HCT116 (cell line): ENCODE results near the gene CACNA1G. TPM values are rescaled to one million over a fixed set of nuclear protein-coding genes. Genes with fewer than 3 reads are reported as not detected.

Source experiments
- ATAC-seq: fragments of 200-7000 bp; cut with Tn5 transposase; 2 replicates; pipeline ENCODE4 v1.9.1; 2020; ENCODE audit warnings: mild to moderate bottlenecking, moderate library complexity
- BruUV-seq: library from RNA; stranded (reverse); fragments of 400-500 nt; replicated peaks from 2 replicates; lab custom pipeline; 2021; lab: Mats Ljungman, UMichigan
- CTCF ChIA-PET: fragments of 300-600 bp; sonication (Branson Sonifier 250); formaldehyde crosslinking; loops from one replicate; lab custom pipeline; 2021; ENCODE audit warnings: antibody characterized with exemption; lab: Charles Lee
- POLR2A ChIA-PET: fragments of 300-600, 350-600 bp; sonication (Branson Sonifier 250); formaldehyde crosslinking; loops from one replicate; lab custom pipeline; 2021; ENCODE audit warnings: antibody characterized with exemption; lab: Charles Lee
- RAD21 ChIA-PET, 2 experiments: fragments of 300-600 bp; sonication (Branson Sonifier 250); formaldehyde crosslinking; loops; one replicate each; lab custom pipeline; 2023; ENCODE audit warnings: low total read pairs in 2 of 2; ENCODE audit not compliant: uncharacterized antibody in 2 of 2, unreplicated experiment in 2 of 2, low non-redundant PET in 1 of 2; lab: Charles Lee
- DNase-seq: peaks from one replicate; pipeline ENCODE4 v3.0.0-alpha.2; 2010; ENCODE audit warnings: low read depth, low spot score
- H2AFZ ChIP-seq: fragments of 200-600 bp; shearing (Covaris generic), sonication (generic); 2 replicates; pipeline ENCODE4 v1.6.1; 2017; ENCODE audit warnings: low read depth, mixed run types, mixed read lengths, antibody characterized with exemption, low read length; ENCODE audit not compliant: poor library complexity, severe bottlenecking
- H3K27ac ChIP-seq: 2 replicates; pipeline ENCODE4 v1.5.1; 2012; ENCODE audit warnings: low read depth, low read length
- H3K27me3 ChIP-seq: fragments of 200-600 bp; sonication (generic); 2 replicates; pipeline ENCODE4 v1.6.1; 2016; ENCODE audit warnings: mixed run types, low read length, mixed read lengths; ENCODE audit not compliant: insufficient read depth
- H3K36me3 ChIP-seq, 2 experiments: fragments of 200-500 bp in 1 of 2; fragments of 200-600 bp in 1 of 2; sonication (Bioruptor generic) in 1 of 2; sonication (generic) in 1 of 2; 2 replicates each; pipeline versions ENCODE4 v1.5.1 to v1.6.1; 2014 to 2016; ENCODE audit warnings: low read length in 2 of 2, inconsistent platforms in 1 of 2, mixed read lengths in 1 of 2, mixed run types in 1 of 2; ENCODE audit not compliant: insufficient read depth in 2 of 2, control insufficient read depth in 1 of 2
- H3K4me1 ChIP-seq, 2 experiments: fragments of 200-600 bp in 1 of 2; sonication (generic) in 1 of 2; 2 replicates each; pipeline versions ENCODE4 v1.5.1 to v1.6.1; 2012 to 2017; ENCODE audit warnings: low read length in 2 of 2, inconsistent platforms in 1 of 2, mild to moderate bottlenecking in 1 of 2, mixed read lengths in 1 of 2, mixed run types in 1 of 2, moderate library complexity in 1 of 2; ENCODE audit not compliant: insufficient read depth in 2 of 2, control insufficient read depth in 1 of 2
- H3K4me2 ChIP-seq: fragments of 200-600 bp; sonication (generic); 2 replicates; pipeline ENCODE4 v1.6.1; 2017; ENCODE audit warnings: mixed run types, low read length, mixed read lengths
- H3K4me3 ChIP-seq, 2 experiments: fragments of 200-600 bp in 1 of 2; sonication (generic) in 1 of 2; replicated peaks in 1 of 2; 2 replicates each; pipeline ENCODE4 v1.5.1; 2011 to 2016; ENCODE audit warnings: low read length in 2 of 2, control low read depth in 1 of 2, low read depth in 1 of 2, mild to moderate bottlenecking in 1 of 2, mixed read lengths in 1 of 2, mixed run types in 1 of 2
- H3K79me2 ChIP-seq: fragments of 200-600 bp; sonication (generic); 2 replicates; pipeline ENCODE4 v1.6.1; 2017; ENCODE audit warnings: mild to moderate bottlenecking, mixed run types, low read length, moderate library complexity, mixed read lengths; ENCODE audit not compliant: insufficient read depth
- H3K9ac ChIP-seq: fragments of 200-600 bp; sonication (generic); 2 replicates; pipeline ENCODE4 v1.6.1; 2016; ENCODE audit warnings: low read length, mixed read lengths
- H3K9me2 ChIP-seq: fragments of 200-600 bp; sonication (generic), shearing (Covaris generic); 2 replicates; pipeline ENCODE4 v1.6.1; 2017; ENCODE audit warnings: mixed run types, mild to moderate bottlenecking, moderate library complexity; ENCODE audit not compliant: insufficient read depth
- H3K9me3 ChIP-seq, 2 experiments: fragments of 200-500 bp in 1 of 2; fragments of 200-600 bp in 1 of 2; sonication (Bioruptor generic) in 1 of 2; sonication (generic) in 1 of 2; 2 replicates each; pipeline ENCODE4 v1.6.1; 2014 to 2017; ENCODE audit warnings: low read length in 2 of 2, mixed read lengths in 2 of 2, inconsistent platforms in 1 of 2, low read depth in 1 of 2, mild to moderate bottlenecking in 1 of 2, mixed run types in 1 of 2, moderate library complexity in 1 of 2; ENCODE audit not compliant: control insufficient read depth in 1 of 2, insufficient read depth in 1 of 2
- H4K20me1 ChIP-seq: fragments of 200-600 bp; sonication (generic), shearing (Covaris generic); 2 replicates; pipeline ENCODE4 v1.6.1; 2017; ENCODE audit warnings: mixed run types, mild to moderate bottlenecking, moderate library complexity; ENCODE audit not compliant: insufficient read depth
- ATF3 ChIP-seq: IDR thresholded peaks from 2 replicates; pipeline ENCODE4 v1.6.1; 2012
- CBX3 ChIP-seq: IDR thresholded peaks from 2 replicates; pipeline ENCODE4 v1.6.1; 2012; ENCODE audit warnings: low read depth
- CEBPB ChIP-seq: IDR thresholded peaks from 2 replicates; pipeline ENCODE4 v1.6.1; 2012; ENCODE audit warnings: low read depth
- CTCF ChIP-seq, 3 experiments: fragments of 200-600 bp in 1 of 3; sonication (generic) in 1 of 3; IDR thresholded peaks in 2 of 3; conservative IDR thresholded peaks in 1 of 3; 2 replicates each; pipeline ENCODE4 v1.5.1; 2012 to 2017; ENCODE audit warnings: low read depth in 2 of 3, low read length in 2 of 3, antibody characterized with exemption in 1 of 3, borderline replicate concordance in 1 of 3, control low read depth in 1 of 3, mild to moderate bottlenecking in 1 of 3, mixed read lengths in 1 of 3, mixed run types in 1 of 3, moderate library complexity in 1 of 3; ENCODE audit not compliant: insufficient read depth in 1 of 3
- ELF1 ChIP-seq: IDR thresholded peaks from 2 replicates; pipeline ENCODE4 v1.6.1; 2012; ENCODE audit warnings: low read depth, borderline replicate concordance
- EZH2 ChIP-seq: fragments of 200-600 bp; sonication (generic); IDR thresholded peaks from 2 replicates; pipeline ENCODE4 v1.6.1; 2017; ENCODE audit warnings: antibody characterized with exemption, mixed run types
- MAX ChIP-seq: IDR thresholded peaks from 2 replicates; pipeline ENCODE4 v1.6.1; 2012
- POLR2A ChIP-seq: IDR thresholded peaks from 2 replicates; pipeline ENCODE4 v1.7.0; 2011; ENCODE audit warnings: borderline replicate concordance; ENCODE audit not compliant: insufficient read depth, insufficient read length; ENCODE audit errors: extremely low read depth
- POLR2AphosphoS5 ChIP-seq: IDR thresholded peaks from 2 replicates; pipeline ENCODE4 v1.6.1; 2011; ENCODE audit warnings: mild to moderate bottlenecking, low read depth, low read length, moderate library complexity
- RAD21 ChIP-seq: IDR thresholded peaks from 2 replicates; pipeline ENCODE4 v1.6.1; 2012; ENCODE audit warnings: low read depth, mild to moderate bottlenecking
- REST ChIP-seq: IDR thresholded peaks from 2 replicates; pipeline ENCODE4 v1.6.1; 2012; ENCODE audit warnings: low read depth
- SIN3A ChIP-seq: IDR thresholded peaks from 2 replicates; pipeline ENCODE4 v1.6.1; 2012; ENCODE audit warnings: low read depth
- SP1 ChIP-seq: IDR thresholded peaks from 2 replicates; pipeline ENCODE4 v1.6.1; 2012; ENCODE audit warnings: low read depth
- SRF ChIP-seq: IDR thresholded peaks from 2 replicates; pipeline ENCODE4 v1.6.1; 2012; ENCODE audit warnings: low read depth
- TCF7L2 ChIP-seq: IDR thresholded peaks from 2 replicates; pipeline ENCODE4 v1.7.0; 2011; ENCODE audit warnings: borderline replicate concordance, inconsistent platforms; ENCODE audit not compliant: insufficient read depth, insufficient read length; ENCODE audit errors: extremely low read depth
- YY1 ChIP-seq: IDR thresholded peaks from 2 replicates; pipeline ENCODE4 v1.6.1; 2011; ENCODE audit warnings: low read length, low read depth, moderate library complexity, mild to moderate bottlenecking; ENCODE audit not compliant: insufficient replicate concordance; ENCODE audit errors: extremely low read depth
- ZFX ChIP-seq: fragments of 450-650 bp; IDR thresholded peaks from 2 replicates; pipeline ENCODE4 v1.6.1; 2017
- ZNF274 ChIP-seq: fragments of 200-500 bp; sonication (Bioruptor generic); IDR thresholded peaks from 2 replicates; pipeline ENCODE4 v1.6.1; 2014; ENCODE audit warnings: mild to moderate bottlenecking, low read depth, low read length, inconsistent platforms
- intact Hi-C: fragments of 100-400 bp; cut with micrococcal nuclease; formaldehyde crosslinking; loops from 2 replicates; pipeline ENCODE4 v1.10.0; 2022
- total RNA-seq: library from RNA; stranded (reverse); gene quantifications from one replicate; pipeline ENCODE4 v1.2.1, GENCODE V29; 2021; ENCODE audit not compliant: unreplicated experiment

The CACNA1G gene
- total RNA-seq, 1 experiment from 2014 or later: 3.4 TPM

GRCh38 chr17:50559674-50560184 is 786 bp upstream of the CACNA1G start:
- Histone ChIP-seq H3K27me3 (no peaks in the 10 kb centered on the region), H4K20me1 (no peaks in the 10 kb centered on the region), H3K4me3 (peak overlapping the region; percentile 54 to 68), H3K9me3 (no peaks in the 10 kb centered on the region), H3K4me2 (peak overlapping the region; percentile 100), H2AFZ (peak overlapping the region; percentile 100), H3K79me2 (no peaks in the 10 kb centered on the region), H3K4me1 (peaks cover 6 to 18% of the 10 kb centered on the region in 2 experiments; a peak in 3 of 4 replicates), H3K36me3 (no peaks in the 10 kb centered on the region), H3K9me2 (no peaks in the 10 kb centered on the region), H3K9ac (peak overlapping the region; percentile 62), H3K27ac (peak overlapping the region; percentile 43; the same call in 1 of the 2 replicates)
- ChIA-PET POLR2A (interaction anchor here (0.6 to 1.8 kb wide), 7 partner anchors 9 to 882 kb away, joined by 3 to 8 read pairs (median 4); partner anchors contain the start of gene LRRC59), RAD21 (interaction anchor here (0.6 to 1.4 kb wide), 5 partner anchors 9 to 66 kb away, joined by 3 to 8 read pairs (median 3); no protein-coding TSS in a partner anchor), CTCF (interaction anchor here (0.6 to 2.3 kb wide), 11 partner anchors 10 to 145 kb away, joined by 3 to 22 read pairs (median 4); no protein-coding TSS in a partner anchor)
- peak; percentile 80 for ATAC-seq
- no peak for TF ChIP-seq CBX3
- TF ChIP-seq SIN3A: no peak
- no peak for TF ChIP-seq YY1
- no peak for TF ChIP-seq SRF
- no peak for TF ChIP-seq ZNF274
- no peak for TF ChIP-seq TCF7L2
- TF ChIP-seq ZFX: no peak
- TF ChIP-seq REST: no peak
- no peak for TF ChIP-seq CTCF (IDR thresholded peaks at IDR 0.05 in 2 of 3, conservative IDR thresholded peaks at IDR 0.05 in 1 of 3; ENCODE audit: borderline replicate concordance in 1 of 3, insufficient read depth in 1 of 3, low read depth in 2 of 3, low read length in 2 of 3)
- TF ChIP-seq MAX: no peak
- TF ChIP-seq ELF1: no peak
- no peak for TF ChIP-seq RAD21
- TF ChIP-seq ATF3: no peak
- no peak for TF ChIP-seq POLR2AphosphoS5
- TF ChIP-seq EZH2: no peak
- no peak for TF ChIP-seq CEBPB
- TF ChIP-seq SP1: no peak
- no peak for TF ChIP-seq POLR2A
- intact Hi-C loops: no loop called here
- peak; percentile 64 for DNase-seq
- BruUV-seq: no TSS peak
